Thyroid gland (tissue), 4 donors: ENCODE results near the gene CALCA.

Experiments
- POLR2A ChIP-seq, 2 donors: fragments of 450-650 bp; IDR thresholded peaks; one replicate each; pipeline ENCODE4 v1.6.1; 2017; ENCODE audit warnings: antibody characterized with exemption in 2 of 2, mild to moderate bottlenecking in 2 of 2, moderate library complexity in 1 of 2
- TF ChIP-seq, protein P1 (sequence below), 6 experiments: fragments of 200-600 bp in 3 of 6; fragments of 450-650 bp in 3 of 6; sonication (generic) in 3 of 6; IDR thresholded peaks; one replicate each; pipeline ENCODE4 v1.5.1; 2016 to 2019; ENCODE audit warnings: antibody characterized with exemption in 6 of 6, mild to moderate bottlenecking in 2 of 6, inconsistent platforms in 1 of 6, moderate library complexity in 1 of 6

DNA sequence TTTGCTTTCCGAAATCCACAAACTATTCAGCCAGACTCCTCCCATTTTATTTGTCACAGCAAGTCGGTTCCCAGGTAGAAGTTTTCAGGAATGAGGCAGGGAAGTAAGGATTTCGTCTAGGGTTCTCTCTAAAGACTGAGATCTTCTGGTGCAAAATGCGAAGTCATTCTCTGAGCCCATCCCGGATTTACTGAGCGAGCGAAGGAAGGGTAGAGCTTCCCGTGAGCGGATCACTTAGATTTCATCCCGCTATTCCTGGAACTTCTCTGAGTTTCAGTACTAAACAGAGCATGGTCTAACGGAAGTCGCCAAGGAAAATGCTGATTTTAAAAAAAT is 3.1 kb upstream of the CALCA start:
- TF ChIP-seq, protein P1, sequence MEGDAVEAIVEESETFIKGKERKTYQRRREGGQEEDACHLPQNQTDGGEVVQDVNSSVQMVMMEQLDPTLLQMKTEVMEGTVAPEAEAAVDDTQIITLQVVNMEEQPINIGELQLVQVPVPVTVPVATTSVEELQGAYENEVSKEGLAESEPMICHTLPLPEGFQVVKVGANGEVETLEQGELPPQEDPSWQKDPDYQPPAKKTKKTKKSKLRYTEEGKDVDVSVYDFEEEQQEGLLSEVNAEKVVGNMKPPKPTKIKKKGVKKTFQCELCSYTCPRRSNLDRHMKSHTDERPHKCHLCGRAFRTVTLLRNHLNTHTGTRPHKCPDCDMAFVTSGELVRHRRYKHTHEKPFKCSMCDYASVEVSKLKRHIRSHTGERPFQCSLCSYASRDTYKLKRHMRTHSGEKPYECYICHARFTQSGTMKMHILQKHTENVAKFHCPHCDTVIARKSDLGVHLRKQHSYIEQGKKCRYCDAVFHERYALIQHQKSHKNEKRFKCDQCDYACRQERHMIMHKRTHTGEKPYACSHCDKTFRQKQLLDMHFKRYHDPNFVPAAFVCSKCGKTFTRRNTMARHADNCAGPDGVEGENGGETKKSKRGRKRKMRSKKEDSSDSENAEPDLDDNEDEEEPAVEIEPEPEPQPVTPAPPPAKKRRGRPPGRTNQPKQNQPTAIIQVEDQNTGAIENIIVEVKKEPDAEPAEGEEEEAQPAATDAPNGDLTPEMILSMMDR (IDR thresholded peaks at IDR 0.05) = no peak
- no peak for TF ChIP-seq POLR2A (IDR thresholded peaks at IDR 0.05)
